ENCODE results near the gene TRIM41. TPM values are rescaled to one million over a fixed set of nuclear protein-coding genes. Genes with fewer than 3 reads are reported as not detected.

The TRIM41 gene
- total and polyA plus RNA-seq, 2 donors: 19.9 to 25.8 TPM

DNA sequence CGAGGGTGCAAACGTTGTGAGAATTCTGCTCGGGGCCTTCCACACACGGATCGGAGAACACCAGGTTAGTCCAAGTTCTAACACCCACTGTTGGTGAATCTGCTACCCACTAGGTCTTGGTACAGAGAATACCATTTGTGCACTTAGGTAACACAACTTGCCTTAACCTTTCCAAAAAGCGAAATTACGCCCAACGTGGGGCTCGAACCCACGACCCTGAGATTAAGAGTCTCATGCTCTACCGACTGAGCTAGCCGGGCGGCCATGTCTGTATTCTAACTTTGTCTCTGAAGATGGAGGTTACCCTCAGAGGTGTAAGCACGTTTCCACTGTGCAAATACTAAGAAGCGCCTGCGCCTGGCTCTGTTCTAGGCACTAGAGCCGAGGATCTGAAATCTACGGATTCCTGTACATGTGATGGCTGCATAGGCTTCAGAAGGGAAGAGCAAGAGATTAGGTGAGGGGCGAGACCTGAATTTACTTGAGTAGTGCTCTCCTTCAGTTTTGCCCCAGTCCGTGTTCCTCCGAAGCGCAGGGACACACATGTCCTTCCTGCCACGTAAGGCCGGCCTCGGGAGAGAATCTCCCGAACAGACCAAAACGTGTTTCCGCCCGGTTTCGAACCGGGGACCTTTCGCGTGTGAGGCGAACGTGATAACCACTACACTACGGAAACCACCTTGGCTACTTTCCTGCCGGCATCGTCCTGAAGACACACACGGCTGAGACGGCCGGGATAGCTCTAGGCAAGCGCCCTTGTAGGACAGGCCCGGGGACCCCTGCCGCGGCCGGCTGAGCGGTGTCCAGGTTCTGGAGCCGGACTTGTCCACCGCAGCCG is 1.1 kb upstream of the TRIM41 start:
- Histone ChIP-seq H3K9me3 (ENCODE audit: control insufficient read depth in 2 of 2, insufficient read depth in 1 of 2, low read length in 1 of 2) (peaks cover 0 to 4% of the 10 kb centered on the region in 2 donors), H3K27ac (ENCODE audit: low read depth in 1 of 2, low read length in 1 of 2) (peak overlapping the region; percentile 94 to 98), H3K36me3 (ENCODE audit: control insufficient read depth in 2 of 2, insufficient read depth in 2 of 2, low read length in 1 of 2) (peaks cover 0 to 6% of the 10 kb centered on the region in 2 donors), H3K4me3 (ENCODE audit: low read length in 2 of 2) (peak overlapping the region; percentile 64 to 91), H3K4me1 (ENCODE audit: control insufficient read depth in 2 of 2, insufficient read depth in 2 of 2, low read length in 2 of 2) (peaks cover 28 to 55% of the 10 kb centered on the region in 2 donors), H3K27me3 (ENCODE audit: control insufficient read depth in 2 of 2, insufficient read depth in 1 of 2, low read length in 1 of 2) (peaks cover 3 to 43% of the 10 kb centered on the region in 2 donors)
- WGBS: 8% methylated on average over 50 of the region's 50 CpGs
- DNase-seq (ENCODE audit: low read depth in 6 of 9, low spot score in 9 of 9): peak; percentile 77 to 96 (median 86)

DNA sequence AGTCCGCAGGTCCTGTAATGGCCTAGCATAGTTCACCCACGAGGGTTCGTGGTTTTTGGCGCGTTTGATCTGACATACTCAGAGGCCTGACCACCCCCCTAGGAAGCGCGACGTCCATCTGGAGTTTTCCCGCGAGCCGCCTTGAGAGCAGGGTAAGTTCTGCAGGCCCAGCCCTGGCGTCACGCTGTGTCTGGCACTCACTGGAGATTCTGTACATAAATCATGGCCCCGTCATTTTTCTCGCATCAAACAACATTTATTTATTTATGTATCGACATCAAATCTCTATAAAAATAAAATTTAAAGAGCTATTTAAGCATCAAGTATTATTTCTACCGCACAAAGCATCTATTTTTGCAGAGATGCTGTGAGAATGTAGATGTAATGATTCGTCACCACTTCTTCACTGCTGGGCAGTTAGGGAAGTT is 437 bp upstream of the TRIM41 start:
- Histone ChIP-seq H3K36me3 (ENCODE audit: control insufficient read depth in 2 of 2, insufficient read depth in 2 of 2, low read length in 1 of 2) (peaks cover under 1 to 9% of the 10 kb centered on the region in 2 donors), H3K27me3 (ENCODE audit: control insufficient read depth in 2 of 2, insufficient read depth in 1 of 2, low read length in 1 of 2) (peaks cover 0 to 36% of the 10 kb centered on the region in 2 donors), H3K9me3 (ENCODE audit: control insufficient read depth in 2 of 2, insufficient read depth in 1 of 2, low read length in 1 of 2) (peaks cover 0 to 4% of the 10 kb centered on the region in 2 donors), H3K27ac (ENCODE audit: low read depth in 1 of 2, low read length in 1 of 2) (peak overlapping the region; percentile 94 to 98), H3K4me3 (ENCODE audit: low read length in 2 of 2) (peak overlapping the region; percentile 64 to 91), H3K4me1 (ENCODE audit: control insufficient read depth in 2 of 2, insufficient read depth in 2 of 2, low read length in 2 of 2) (peaks cover 24 to 50% of the 10 kb centered on the region in 2 donors)
- no peak for DNase-seq (ENCODE audit: low read depth in 6 of 9, low spot score in 9 of 9)
- under 1% methylated on average over 18 of the region's 18 CpGs for WGBS

DNA sequence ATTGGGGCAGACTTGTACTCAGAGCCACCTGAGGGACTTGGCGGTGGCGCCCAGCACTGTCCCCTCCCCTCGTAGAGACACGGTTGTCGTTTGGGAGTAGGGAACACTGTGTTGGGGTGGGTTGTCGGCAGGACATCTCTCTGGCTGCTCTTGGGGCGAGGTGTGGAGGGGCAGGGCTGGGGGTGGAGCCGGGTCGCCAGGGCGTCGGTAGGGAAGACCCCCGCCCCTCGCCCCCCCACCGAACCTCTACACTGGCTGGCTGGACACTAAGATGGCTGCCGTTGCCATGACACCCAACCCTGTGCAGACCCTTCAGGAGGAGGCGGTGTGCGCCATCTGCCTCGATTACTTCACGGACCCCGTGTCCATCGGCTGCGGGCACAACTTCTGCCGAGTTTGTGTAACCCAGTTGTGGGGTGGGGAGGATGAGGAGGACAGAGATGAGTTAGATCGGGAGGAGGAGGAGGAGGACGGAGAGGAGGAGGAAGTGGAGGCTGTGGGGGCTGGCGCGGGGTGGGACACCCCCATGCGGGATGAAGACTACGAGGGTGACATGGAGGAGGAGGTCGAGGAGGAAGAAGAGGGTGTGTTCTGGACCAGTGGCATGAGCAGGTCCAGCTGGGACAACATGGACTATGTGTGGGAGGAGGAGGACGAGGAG is 778 bp downstream of the TRIM41 start:
- peaks cover 0 to 4% of the 10 kb centered on the region in 2 donors for H3K9me3 ChIP-seq (ENCODE audit: control insufficient read depth in 2 of 2, insufficient read depth in 1 of 2, low read length in 1 of 2)
- peak in 1 of 9 donors; percentile 71 for DNase-seq (ENCODE audit: low read depth in 6 of 9, low spot score in 9 of 9)
- 3% methylated on average over 31 of the region's 31 CpGs for WGBS
- H3K27ac ChIP-seq (ENCODE audit: low read depth in 1 of 2, low read length in 1 of 2): peak overlapping the region; percentile 94 to 98
- peaks cover 0 to 24% of the 10 kb centered on the region in 2 donors for H3K27me3 ChIP-seq (ENCODE audit: control insufficient read depth in 2 of 2, insufficient read depth in 1 of 2, low read length in 1 of 2)
- H3K4me1 ChIP-seq (ENCODE audit: control insufficient read depth in 2 of 2, insufficient read depth in 2 of 2, low read length in 2 of 2): peaks cover 23 to 44% of the 10 kb centered on the region in 2 donors
- peak overlapping the region; percentile 64 to 91 for H3K4me3 ChIP-seq (ENCODE audit: low read length in 2 of 2)
- peaks cover 3 to 13% of the 10 kb centered on the region in 2 donors for H3K36me3 ChIP-seq (ENCODE audit: control insufficient read depth in 2 of 2, insufficient read depth in 2 of 2, low read length in 1 of 2)

DNA sequence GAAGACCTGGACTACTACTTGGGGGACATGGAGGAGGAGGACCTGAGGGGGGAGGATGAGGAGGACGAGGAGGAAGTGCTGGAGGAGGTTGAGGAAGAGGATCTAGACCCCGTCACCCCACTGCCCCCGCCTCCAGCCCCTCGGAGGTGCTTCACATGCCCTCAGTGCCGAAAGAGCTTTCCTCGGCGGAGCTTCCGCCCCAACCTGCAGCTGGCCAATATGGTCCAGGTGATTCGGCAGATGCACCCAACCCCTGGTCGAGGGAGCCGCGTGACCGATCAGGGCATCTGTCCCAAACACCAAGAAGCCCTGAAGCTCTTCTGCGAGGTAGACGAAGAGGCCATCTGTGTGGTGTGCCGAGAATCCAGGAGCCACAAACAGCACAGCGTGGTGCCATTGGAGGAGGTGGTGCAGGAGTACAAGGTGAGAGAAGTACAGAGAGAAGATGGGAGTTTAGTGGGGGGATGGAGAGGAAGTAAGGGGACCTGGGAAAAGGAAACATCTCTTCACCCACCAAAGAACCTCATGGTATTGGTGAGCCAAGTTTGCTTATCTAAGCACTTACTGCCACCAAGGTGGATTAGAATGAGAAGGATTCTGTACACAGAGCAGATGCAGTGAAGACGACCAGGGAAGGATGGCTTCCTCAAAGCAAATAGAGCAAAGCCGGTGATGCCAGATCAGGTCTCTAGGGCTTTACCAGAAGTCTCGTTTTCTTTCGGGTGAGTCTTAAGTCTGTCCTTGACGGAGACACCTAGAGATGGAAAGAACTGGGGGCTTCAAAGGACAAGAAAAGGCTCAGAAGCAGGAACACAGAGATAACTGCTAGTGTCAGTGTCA is 1.5 kb downstream of the TRIM41 start:
- peak in 1 of 9 donors; percentile 50 for DNase-seq (ENCODE audit: low read depth in 6 of 9, low spot score in 9 of 9)
- WGBS: 59% methylated on average over 22 of the region's 22 CpGs
- Histone ChIP-seq H3K36me3 (ENCODE audit: control insufficient read depth in 2 of 2, insufficient read depth in 2 of 2, low read length in 1 of 2) (peaks cover 3 to 13% of the 10 kb centered on the region in 2 donors), H3K27ac (ENCODE audit: low read depth in 1 of 2, low read length in 1 of 2) (peak overlapping the region; percentile 94 to 98), H3K4me3 (ENCODE audit: low read length in 2 of 2) (peak overlapping the region; percentile 64 to 91), H3K27me3 (ENCODE audit: control insufficient read depth in 2 of 2, insufficient read depth in 1 of 2, low read length in 1 of 2) (peaks cover 0 to 18% of the 10 kb centered on the region in 2 donors), H3K4me1 (ENCODE audit: control insufficient read depth in 2 of 2, insufficient read depth in 2 of 2, low read length in 2 of 2) (peaks cover 31 to 51% of the 10 kb centered on the region in 2 donors), H3K9me3 (ENCODE audit: control insufficient read depth in 2 of 2, insufficient read depth in 1 of 2, low read length in 1 of 2) (peaks cover 0 to under 1% of the 10 kb centered on the region in 2 donors)

DNA sequence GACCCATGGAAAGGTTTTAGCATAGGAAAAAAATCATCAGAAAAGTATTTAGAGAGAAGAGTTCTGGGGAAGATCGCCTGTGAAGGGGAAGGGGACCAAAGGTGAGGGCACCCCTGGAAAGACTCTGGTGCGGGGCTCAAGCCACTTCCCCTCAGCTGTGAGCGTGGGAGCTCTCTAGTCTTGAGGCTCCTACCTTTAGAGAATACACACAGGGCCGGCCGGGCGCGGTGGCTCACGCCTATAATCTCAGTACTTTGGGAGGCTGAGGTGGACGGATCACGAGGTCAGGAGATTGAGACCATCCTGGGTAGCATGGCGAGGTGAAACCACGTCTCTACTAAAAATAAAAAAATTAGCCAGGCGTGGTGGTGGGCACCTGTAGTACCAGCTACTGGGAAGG is 6.9 kb downstream of the TRIM41 start:
- Histone ChIP-seq H3K4me1 (ENCODE audit: control insufficient read depth in 2 of 2, insufficient read depth in 2 of 2, low read length in 2 of 2) (peaks cover 35 to 55% of the 10 kb centered on the region in 2 donors), H3K9me3 (ENCODE audit: control insufficient read depth in 2 of 2, insufficient read depth in 1 of 2, low read length in 1 of 2) (peaks cover 0 to 2% of the 10 kb centered on the region in 2 donors), H3K4me3 (ENCODE audit: low read length in 2 of 2) (peak overlapping the region; percentile 28 to 29), H3K27me3 (ENCODE audit: control insufficient read depth in 2 of 2, insufficient read depth in 1 of 2, low read length in 1 of 2) (no peaks in the 10 kb centered on the region), H3K27ac (ENCODE audit: low read depth in 1 of 2, low read length in 1 of 2) (peak overlapping the region; percentile 73 to 97), H3K36me3 (ENCODE audit: control insufficient read depth in 2 of 2, insufficient read depth in 2 of 2, low read length in 1 of 2) (peaks cover 38 to 52% of the 10 kb centered on the region in 2 donors)
- DNase-seq (ENCODE audit: low read depth in 6 of 9, low spot score in 9 of 9): peak in 1 of 9 donors; percentile 39
- WGBS: 65% methylated on average over 13 of the region's 13 CpGs

DNA sequence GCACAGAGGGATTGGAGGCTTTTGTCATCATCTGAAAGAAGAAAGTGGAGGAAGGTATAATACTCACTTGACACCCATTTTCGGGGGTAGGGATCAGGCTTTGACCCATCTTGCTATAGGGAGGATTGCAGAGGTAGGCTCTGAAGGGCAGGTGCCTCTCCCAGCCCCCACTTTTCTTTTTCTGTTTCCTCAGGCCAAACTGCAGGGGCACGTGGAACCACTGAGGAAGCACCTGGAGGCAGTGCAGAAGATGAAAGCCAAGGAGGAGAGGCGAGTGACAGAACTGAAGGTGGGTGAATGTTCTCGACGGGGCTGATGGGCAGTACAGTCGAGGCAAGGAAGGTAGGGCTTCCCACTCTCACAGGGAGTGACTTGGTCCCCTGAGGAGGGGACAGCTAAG is 7.5 kb downstream of the TRIM41 start:
- Histone ChIP-seq H3K27me3 (ENCODE audit: control insufficient read depth in 2 of 2, insufficient read depth in 1 of 2, low read length in 1 of 2) (no peaks in the 10 kb centered on the region), H3K4me1 (ENCODE audit: control insufficient read depth in 2 of 2, insufficient read depth in 2 of 2, low read length in 2 of 2) (peaks cover 30 to 50% of the 10 kb centered on the region in 2 donors), H3K27ac (ENCODE audit: low read depth in 1 of 2, low read length in 1 of 2) (peak overlapping the region; percentile 55 to 97), H3K4me3 (ENCODE audit: low read length in 2 of 2) (peak overlapping the region; percentile 16 to 28), H3K9me3 (ENCODE audit: control insufficient read depth in 2 of 2, insufficient read depth in 1 of 2, low read length in 1 of 2) (peaks cover 0 to 2% of the 10 kb centered on the region in 2 donors), H3K36me3 (ENCODE audit: control insufficient read depth in 2 of 2, insufficient read depth in 2 of 2, low read length in 1 of 2) (peaks cover 43 to 54% of the 10 kb centered on the region in 2 donors)
- peak in 4 of 9 donors; percentile 74 to 89 (median 77) for DNase-seq (ENCODE audit: low read depth in 6 of 9, low spot score in 9 of 9)
- 6% methylated on average over 6 of the region's 6 CpGs for WGBS

DNA sequence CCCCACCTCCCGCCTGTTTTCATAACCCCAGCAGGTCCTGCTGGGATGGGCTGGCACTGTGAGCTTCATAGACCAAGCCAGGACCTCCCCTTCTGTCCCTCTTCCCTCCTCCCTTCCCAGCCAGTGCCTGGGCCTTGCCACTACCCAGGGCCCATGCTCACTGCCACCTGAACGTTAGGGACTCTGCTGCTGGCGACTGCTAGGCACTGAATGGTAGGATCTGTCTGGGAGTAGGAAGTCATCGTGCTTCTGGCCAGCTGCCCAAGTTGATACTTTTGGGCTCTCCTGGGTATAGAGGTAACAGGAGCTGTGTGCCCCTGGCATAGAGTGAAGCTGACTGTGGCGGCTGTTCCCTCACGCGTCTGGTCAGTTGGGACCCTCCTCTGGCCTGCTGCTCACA is 8.4 kb downstream of the TRIM41 start:
- H3K4me3 ChIP-seq (ENCODE audit: low read length in 2 of 2): no peak overlapping the region
- no peaks in the 10 kb centered on the region for H3K27me3 ChIP-seq (ENCODE audit: control insufficient read depth in 2 of 2, insufficient read depth in 1 of 2, low read length in 1 of 2)
- peaks cover 0 to 2% of the 10 kb centered on the region in 2 donors for H3K9me3 ChIP-seq (ENCODE audit: control insufficient read depth in 2 of 2, insufficient read depth in 1 of 2, low read length in 1 of 2)
- peak overlapping the region in 1 of 2 donors; percentile 97 for H3K27ac ChIP-seq (ENCODE audit: low read depth in 1 of 2, low read length in 1 of 2)
- DNase-seq (ENCODE audit: low read depth in 6 of 9, low spot score in 9 of 9): no peak
- peaks cover 24 to 43% of the 10 kb centered on the region in 2 donors for H3K4me1 ChIP-seq (ENCODE audit: control insufficient read depth in 2 of 2, insufficient read depth in 2 of 2, low read length in 2 of 2)
- WGBS: 85% methylated on average over 7 of the region's 7 CpGs
- H3K36me3 ChIP-seq (ENCODE audit: control insufficient read depth in 2 of 2, insufficient read depth in 2 of 2, low read length in 1 of 2): peaks cover 52 to 63% of the 10 kb centered on the region in 2 donors

DNA sequence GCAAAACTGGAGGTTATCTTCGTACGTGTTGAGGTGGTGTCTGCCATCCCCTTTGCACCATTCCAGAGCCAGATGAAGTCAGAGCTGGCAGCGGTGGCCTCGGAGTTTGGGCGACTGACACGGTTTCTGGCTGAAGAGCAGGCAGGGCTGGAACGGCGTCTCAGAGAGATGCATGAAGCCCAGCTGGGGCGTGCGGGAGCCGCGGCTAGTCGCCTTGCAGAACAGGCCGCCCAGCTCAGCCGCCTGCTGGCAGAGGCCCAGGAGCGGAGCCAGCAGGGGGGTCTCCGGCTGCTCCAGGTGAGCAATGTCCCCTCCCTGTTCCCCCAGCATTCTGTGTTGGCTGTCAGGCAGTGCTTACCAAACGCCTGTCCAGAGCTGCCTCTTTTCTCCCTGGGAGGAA is 9.5 kb downstream of the TRIM41 start:
- Histone ChIP-seq H3K4me1 (ENCODE audit: control insufficient read depth in 2 of 2, insufficient read depth in 2 of 2, low read length in 2 of 2) (peaks cover 24 to 43% of the 10 kb centered on the region in 2 donors), H3K27me3 (ENCODE audit: control insufficient read depth in 2 of 2, insufficient read depth in 1 of 2, low read length in 1 of 2) (no peaks in the 10 kb centered on the region), H3K9me3 (ENCODE audit: control insufficient read depth in 2 of 2, insufficient read depth in 1 of 2, low read length in 1 of 2) (peaks cover 0 to 2% of the 10 kb centered on the region in 2 donors), H3K27ac (ENCODE audit: low read depth in 1 of 2, low read length in 1 of 2) (peak overlapping the region; percentile 6 to 97), H3K4me3 (ENCODE audit: low read length in 2 of 2) (no peak overlapping the region), H3K36me3 (ENCODE audit: control insufficient read depth in 2 of 2, insufficient read depth in 2 of 2, low read length in 1 of 2) (peaks cover 64 to 72% of the 10 kb centered on the region in 2 donors)
- WGBS: 89% methylated on average over 18 of the region's 18 CpGs
- DNase-seq (ENCODE audit: low read depth in 6 of 9, low spot score in 9 of 9): no peak

Measured in thymus (tissue), 11 donors.